DMS53 (cell line): ENCODE measurements around the gene ACBD4.
A peak's percentile ranks its signal among the peaks of the same experiment; 100 is the strongest.

Source experiments
- DNase-seq: peaks from one replicate; lab custom pipeline; 2025; lab: John Stamatoyannopoulos, UW

ACBD4 gene

DNA sequence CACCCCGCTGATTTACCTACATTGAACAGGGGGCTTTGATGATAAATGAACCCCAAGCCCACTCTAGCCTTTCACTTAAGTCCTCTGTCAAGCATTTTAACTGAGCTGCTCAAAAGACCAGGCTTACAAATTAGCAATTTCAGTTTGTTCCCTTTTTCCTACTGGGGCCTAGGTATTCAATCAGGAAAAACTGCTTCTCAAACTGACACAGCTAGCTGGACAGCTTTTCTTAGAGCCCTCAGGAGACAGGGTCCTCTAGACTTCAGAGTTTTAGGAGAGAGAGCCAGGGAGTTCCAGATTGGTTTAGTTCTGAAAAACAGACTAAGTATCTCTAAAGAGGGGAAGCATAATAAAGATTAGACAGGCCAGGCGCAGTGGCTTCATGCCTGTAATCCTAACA is 20.0 kb downstream of the ACBD4 start:
- DNase-seq = no peak

DNA sequence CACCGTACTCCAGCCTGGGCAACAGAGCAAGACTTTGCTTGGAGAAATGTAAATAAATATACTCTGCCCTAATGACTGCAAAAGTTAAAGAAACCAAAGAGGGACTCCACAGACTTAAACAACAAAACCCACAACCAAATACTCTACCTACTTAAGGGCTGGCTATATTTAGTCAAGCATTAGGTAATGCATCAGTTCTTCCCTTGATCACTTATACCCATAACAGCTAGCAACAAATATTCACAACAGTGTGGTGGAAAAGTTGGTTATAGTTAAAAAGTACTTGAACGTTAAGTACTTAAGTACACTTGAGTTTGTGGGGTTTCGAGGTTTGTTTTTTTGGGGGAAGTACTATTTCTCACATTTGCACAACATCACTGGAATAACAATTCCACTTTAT is 20.8 kb downstream of the ACBD4 start:
- DNase-seq = no peak

DNA sequence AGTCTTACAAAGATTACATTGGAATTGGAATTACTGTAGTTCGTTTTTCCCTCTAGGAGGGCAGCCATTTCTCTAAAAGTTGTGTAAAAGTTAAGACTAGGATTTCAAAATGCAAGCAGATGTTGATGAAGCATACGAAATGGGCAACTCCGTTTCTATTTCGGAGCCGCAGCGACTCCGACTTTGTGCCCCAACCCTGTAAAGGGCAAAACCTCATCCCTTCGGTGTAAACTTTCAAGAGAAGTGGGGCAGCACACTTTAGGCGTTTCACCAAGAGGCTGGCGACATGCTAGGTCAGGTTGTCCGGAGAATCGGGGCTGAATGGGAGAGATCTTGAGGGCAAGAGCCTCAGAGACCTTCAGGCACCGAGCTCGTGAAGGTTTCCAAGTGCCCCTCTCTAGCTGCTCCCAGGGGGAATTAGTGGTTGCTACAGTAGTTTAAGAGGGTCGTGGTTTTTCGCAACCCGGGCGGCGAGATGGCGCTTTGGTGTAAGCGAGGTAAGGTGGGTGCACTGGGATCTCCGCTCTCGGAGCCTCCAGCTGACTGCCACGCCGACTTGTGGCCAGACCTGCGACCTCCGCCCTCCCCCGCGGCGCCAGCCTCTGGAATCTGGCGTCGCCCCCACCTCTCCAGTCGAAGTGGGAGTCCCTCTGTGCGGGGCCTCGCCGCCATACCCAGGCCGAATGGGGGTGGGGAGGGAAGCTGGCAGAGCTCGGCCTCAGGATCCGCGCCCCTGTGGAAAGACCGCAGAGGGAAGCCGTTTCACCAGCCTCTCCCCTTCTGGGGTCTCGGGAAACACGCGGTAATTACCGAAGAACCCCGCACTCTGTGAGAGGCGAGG is 25.2 kb downstream of the ACBD4 start:
- peak; percentile 69 for DNase-seq

DNA sequence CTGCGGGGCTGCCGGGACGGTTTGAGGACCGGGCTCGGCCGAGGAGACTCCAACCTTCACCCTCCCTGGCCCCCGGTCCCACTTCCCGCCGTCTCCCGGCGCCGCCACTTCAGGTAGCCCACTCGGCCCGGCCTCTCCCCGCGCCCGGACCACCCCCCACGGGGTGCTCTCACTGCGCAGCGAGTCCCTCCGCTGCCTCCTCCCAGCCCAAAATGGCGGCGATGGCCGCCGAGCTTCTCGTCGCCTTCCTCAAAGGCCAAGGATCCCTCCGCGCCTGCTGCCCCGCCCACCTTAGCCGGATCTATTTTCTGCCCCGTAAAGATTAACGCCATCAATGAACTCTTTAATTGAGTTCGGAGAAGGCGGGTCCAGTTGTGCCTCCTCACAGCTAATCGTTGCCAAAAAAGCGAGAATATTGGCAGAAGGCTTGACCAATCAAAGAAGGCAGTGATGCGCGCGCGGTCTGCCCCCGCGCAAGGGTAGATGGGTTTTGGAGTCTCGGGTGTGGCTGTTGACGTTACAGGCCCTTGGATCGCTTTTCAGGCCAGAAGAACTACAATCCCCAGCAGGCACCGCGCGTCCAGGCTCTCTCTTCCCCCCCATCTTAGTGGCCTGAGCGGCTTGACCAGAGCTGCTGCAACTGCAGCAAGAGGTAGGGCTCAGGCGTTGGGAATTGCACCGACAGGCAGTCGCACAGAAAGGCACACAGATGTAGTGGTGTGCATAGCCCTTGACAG is 26.0 kb downstream of the ACBD4 start, which contains the start of gene HEXIM2:
TSS of gene HEXIM2 (plus strand) at position 588 of the 737 bp plus-strand sequence. CDS start 919 bp downstream, outside the sequence.
- peak; percentile 100 for DNase-seq

DNA sequence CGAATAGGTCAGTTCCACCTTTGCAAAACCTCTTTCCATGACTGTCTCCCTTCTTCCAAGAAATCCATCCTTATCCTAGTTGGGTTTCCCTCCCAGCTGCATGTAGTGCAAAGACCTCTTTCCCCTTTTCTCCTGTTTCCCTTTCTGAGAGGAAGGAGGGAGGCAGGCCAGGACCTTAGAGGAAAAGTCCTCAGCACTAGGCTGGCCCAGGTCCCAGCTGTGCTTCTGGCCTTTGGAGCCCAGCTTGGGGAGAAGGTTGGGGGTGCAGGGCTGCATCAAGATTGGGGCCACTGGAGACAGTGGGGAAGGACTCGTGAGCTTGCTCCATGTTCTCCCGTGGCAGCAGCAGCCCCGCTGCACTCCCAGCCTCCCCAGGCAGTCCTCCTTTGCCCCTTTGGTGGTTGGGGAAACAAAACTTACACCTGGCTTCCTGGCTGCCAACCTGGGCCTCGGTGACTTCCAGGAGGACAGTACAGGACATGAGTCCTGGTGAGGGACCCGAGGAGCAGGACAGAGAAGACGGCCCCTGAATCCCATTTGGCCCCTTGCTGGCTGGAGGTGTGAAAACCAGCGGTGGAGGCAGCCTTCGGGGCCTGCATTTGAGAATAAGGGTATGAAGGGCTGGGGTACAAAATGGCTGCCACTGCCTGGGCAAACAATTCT is 26.7 kb downstream of the ACBD4 start:
- DNase-seq = no peak

DNA sequence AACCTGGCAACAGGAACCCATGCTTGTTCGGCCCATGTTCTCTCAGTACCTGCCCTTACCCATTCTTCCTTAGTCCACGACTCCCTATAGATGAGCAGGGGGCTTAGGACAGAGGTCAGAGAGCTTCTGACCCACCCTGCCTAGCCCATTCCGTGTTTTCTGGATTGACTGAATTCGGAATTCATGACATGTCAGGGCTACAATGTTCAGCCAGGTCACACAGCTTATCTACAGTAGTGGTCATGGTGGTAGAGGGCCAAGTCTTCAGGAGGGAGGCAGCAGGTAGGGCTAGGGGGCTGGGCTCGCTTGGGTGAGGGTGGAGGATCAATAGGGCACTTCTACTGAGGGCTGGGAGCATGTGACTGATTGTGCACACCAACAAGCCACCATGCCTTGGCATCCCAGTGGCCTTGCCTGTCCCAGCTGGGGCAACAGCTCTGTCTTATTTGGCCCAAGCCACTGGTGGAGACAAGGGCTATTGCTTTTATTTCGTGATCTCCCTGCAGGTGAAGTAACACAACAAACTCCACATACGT is 29.3 kb downstream of the ACBD4 start:
- DNase-seq = no peak

DNA sequence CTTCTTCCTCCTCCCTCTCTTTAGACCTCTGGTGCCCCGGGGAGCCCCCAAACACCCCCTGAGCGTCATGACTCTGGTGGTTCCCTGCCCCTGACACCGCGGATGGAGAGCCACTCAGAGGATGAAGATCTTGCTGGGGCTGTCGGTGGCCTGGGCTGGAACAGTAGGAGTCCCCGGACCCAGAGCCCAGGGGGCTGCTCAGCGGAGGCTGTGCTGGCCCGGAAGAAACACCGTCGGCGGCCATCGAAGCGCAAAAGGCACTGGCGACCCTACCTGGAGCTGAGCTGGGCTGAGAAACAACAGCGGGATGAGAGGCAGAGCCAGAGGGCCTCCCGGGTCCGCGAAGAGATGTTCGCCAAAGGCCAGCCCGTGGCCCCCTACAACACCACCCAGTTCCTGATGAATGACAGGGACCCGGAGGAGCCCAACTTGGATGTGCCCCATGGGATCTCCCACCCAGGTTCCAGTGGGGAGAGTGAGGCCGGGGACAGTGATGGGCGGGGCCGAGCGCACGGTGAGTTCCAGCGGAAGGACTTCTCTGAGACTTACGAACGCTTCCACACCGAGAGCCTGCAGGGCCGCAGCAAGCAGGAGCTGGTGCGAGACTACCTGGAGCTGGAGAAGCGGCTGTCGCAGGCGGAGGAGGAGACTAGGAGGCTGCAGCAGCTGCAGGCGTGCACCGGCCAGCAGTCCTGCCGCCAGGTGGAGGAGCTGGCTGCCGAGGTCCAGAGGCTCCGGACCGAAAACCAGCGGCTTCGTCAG is 33.7 kb downstream of the ACBD4 start:
- no peak for DNase-seq

DNA sequence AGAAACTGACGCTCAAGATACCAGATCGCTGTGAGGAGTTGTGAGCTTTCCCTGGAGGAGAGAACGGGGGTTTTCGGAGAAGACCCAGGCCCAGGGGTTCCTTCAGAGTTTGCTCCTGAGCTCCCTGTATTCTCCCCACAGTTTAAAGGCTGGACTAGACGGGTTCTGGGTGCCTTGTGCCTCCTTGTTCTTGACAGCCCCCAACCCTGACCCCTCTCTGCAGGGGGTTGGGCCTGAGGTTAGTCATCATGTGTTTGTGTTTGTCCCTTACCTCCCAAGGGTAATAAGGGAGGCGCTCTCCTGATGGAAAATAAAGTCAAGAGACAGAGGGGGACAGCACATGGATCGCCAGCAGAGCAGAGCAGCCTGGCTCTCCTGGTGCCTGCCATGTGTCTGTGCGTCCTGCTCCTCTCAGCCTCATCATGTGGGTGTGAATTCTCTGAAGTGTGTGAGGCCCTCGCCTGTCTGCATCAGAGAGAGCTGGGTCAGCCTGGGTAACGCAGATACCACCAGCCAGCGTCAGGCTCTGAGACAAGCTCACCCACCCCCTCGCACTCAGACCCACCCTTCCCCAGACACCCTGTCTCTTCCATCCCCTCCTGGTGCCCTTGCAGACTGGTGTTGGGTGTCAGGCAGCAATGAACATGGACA is 34.9 kb downstream of the ACBD4 start:
- no peak for DNase-seq

DNA sequence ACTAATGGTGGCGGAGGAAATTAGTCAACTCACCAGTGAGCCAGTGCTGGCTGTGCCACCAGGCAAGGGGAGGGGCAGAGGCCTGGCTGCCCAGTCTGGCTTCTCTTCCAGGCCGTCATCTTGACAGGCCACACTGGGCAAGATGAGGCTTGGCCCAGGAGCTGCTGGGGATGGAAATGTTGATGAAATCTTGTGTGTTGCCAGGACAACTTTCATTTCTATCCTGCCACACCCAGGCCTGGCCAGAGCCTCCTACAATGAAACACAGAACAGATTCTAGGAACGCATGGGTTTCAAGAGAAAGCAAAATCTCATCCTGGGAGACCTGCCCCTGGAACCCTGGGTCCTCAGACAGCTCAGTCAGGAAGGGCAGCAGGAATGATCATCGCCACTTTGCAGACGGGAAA is 35.4 kb downstream of the ACBD4 start:
- no peak for DNase-seq

DNA sequence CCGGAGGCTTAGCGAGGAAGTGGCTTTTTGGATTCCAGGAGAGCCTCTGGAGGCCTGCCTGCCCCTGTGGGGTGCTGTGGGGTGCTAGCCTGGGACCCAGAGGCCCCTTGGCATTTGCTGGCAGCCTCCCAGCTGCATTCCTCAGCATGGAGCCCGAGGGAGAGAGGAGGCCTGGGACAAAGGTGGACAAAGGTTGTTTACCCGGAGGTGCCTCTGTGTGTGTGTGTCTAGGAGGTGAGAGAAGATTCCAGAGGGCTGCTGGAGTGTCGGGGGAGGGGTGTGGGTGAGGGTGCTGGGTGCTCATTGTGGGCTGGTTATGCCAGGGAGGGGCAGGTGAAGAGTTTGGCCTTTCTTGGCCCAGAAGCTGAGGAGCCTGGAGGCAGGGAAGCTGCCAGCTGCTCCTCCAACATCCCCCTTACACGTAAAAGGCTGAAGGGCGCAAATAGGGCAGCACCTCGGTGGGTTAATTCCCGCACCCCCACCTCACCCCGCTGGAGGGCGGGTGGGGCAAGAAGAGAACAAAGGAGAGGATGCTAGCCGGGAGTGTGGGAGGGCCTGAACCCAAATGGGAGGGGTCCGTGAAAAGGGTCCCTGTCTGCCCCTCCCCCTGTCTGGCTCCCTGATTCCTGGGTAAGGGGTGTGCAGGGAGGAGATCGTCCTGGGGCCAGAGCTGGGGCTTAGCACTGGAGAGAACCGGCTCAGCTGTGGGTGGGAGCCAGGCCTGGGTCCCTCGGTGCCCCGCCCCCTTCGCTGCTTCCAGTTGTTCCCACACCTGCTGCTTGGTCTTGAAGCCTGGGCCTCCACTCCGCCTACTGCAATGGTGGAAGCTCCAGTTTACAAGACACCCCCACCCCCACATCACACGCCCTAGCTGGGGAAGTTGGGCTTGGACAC is 36.1 kb downstream of the ACBD4 start:
- DNase-seq = no peak

DNA sequence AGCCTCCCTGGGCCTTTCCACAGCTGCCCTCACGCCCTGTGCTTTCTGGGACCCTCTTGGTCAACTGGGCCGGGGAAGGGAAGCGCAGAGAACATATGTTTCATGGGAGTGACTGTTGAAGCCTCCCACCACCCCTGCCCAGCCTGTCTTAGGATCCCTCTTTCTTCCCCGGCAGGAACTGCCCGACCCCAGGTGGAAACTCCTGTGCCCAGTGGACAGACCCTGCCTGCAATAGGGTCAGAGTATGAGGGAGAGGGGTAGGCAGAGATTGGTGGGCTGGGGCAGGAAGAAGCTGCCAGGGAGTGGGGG is 36.7 kb downstream of the ACBD4 start:
- DNase-seq = no peak

DNA sequence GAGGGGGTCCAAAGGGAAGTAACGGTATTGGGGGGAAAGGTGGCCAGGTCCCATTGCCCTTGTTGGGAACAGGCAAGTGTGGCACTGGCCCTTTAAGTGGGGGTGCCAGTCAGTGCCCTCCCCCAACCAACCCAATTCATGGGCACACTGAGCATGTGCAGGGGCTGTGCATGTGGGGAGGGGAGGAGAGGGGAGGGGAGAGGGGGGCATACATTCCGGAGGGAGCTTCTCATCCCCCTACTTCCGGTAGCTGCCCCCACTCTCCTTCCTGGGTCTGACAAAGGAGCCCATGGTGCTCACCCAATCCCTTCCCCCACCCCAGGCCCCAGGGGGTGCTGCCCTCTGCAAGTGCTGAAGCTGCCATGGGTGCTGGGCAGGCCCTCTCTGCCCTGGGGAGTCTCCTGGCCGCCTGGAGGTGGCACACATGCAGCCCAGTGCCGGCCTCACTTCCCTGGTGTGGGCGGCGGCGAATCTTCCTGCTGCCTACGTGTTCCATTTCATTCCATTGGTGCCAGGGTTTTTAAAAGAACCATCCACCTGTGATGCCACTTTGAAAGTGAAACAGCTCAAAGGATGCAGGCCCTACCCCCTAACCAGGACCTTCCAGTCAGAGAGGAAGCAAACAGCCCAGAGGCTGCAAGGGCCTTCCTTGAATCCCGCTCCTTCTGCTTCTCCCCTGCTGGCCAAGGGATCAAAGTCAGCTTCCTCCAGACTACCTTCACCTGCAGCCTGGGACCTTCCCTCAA is 37.2 kb downstream of the ACBD4 start:
- no peak for DNase-seq

DNA sequence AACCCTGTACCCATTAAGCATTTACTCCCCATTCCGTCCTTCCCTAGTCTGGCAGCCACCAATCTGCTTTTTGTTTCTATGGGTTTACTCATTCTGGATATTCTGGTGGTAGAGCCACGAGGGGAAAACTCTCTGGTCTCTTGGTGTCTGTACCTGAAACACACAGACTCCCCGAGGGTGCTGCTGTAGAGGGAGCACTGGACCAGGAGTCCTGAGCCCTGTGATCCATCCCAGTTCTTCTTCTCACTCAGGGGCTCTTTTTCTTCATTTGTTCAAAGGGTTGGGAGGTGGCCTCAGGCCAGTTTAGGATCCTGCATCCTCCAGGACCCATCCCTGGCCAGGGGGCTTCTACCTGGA is 40.2 kb downstream of the ACBD4 start:
- no peak for DNase-seq

DNA sequence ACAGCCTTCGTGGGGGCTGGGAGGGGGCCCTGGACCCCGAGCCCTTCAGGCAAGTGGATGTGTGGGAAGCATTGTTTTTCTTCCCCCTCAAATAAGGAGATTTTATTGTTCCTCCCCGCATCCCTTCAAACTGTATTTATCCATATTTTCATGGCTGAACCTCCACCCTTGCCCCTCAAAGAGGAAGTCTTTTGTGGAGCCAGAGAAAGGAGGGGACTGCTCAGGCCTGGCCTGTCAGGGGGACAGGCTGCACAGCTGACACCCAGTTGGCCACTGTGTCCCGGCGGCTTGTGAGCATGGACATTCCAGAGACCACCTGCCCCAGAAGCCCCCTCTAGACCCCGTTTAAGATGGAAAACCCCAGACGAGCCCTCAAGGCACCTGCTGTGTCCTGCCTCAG is 42.1 kb downstream of the ACBD4 start:
- no peak for DNase-seq

DNA sequence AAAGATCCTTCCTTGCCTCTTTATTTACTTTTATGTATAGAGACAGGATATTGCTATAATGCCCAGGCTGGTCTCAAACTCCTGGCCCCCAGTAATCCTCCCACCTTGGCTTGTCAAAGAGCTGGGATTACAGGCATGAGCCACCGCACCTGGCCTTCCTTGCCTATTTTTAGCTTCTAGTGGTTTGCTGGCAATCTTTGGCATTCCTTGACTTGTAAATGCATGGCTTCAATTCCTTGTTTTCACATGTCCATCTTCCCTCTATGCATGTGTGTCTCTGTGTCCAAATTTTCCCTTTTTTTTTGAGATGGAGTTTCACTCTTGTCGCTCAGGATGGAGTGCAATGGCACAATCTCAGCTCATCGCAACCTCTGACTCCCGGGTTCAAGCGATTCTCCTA is 48.7 kb downstream of the ACBD4 start:
- DNase-seq = no peak

DNA sequence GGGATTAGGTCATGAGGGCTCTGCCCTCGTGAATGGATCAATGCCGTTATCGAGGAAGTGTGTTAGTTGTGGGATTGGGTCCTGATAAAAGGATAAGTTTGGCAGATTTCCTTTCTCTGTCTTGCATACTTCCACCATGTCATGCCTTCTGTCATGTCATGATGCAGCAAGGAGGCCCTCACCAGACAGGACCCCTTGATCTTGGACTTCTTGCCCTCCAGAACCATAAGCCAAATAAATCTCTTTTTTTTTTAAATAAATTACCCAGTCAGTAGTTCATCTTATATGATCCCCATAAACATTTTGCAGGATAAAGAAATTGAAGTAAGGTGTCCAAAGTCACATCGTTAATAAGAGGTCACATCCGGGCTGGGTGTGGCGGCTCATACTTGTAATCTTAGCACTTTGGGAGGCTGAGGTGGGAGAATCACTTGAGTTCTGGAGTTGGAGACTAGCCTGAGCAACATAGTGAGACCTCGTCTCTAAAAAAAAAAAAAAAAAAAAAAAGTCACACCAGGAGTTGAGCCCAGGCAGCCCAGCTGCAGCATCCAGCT is 51.4 kb downstream of the ACBD4 start:
- DNase-seq = no peak

DNA sequence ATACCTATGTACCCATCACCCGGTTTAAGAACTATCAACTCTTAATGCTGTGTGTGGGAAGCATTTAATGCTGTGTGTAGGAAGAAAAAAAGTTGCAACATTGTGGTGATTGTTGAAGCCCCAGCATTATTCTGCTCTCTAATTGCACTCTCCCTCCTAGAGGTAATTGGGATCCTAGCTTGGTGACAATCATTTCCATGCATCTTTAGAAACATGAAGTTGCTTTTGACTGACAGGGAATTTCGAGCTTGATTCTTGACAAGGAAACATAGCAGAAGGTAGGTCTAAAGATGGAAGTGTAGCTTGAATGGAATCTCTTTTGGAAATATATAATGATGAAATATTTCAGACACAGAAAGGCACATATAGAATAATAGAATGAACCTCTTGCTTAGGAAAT is 53.5 kb downstream of the ACBD4 start:
- no peak for DNase-seq

DNA sequence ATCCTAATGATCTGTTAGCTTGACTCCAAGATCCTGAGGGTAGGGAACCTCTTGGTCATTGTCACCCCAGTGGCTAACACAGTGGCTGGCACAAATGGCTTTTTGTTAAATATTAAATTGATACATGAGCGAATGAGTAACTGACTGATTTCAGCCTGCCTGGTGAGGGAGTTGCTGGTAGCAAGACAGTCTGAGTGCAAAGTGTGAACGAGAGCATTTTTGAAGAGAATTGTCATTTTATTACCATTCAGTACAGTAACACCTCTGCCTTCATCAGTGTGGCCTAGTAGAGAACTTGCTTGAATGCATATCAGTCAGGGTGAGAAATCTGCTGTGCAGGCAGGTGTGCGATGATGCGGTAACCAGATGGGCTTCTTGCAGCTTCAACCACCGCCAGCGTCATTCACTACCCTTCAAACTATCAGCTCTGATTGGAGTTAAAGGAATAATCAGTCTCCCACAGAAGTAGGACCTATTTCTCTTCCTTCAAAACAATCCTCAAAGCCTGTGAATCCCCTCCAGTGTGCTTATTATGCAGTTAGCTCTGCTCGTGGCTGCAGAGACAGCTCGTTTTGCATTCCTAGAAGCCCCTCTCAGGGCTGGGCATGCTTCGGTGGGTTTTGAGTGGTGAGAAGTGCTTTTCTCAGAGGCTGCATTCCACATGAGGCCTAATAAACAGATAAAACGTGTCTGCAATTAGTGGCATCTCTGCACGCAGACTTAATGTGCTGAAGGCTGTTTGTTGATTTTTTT is 55.2 kb downstream of the ACBD4 start:
- DNase-seq = no peak
